Gastroesophageal sphincter (tissue), 3 donors: ENCODE measurements around the gene RNF223.

Source experiments
- CTCF ChIP-seq, 4 experiments: fragments of 200-600 bp in 2 of 4; fragments of 450-650 bp in 2 of 4; sonication (generic) in 1 of 4; IDR thresholded peaks; one replicate each; pipeline ENCODE4 v1.5.1; 2017 to 2019; ENCODE audit warnings: antibody characterized with exemption in 4 of 4, mild to moderate bottlenecking in 2 of 4, moderate library complexity in 2 of 4
- EP300 ChIP-seq: sonication (generic); formaldehyde crosslinking; IDR thresholded peaks from one replicate; pipeline ENCODE4 v1.6.1; 2017; ENCODE audit warnings: antibody characterized with exemption, mild to moderate bottlenecking

- TF ChIP-seq CTCF (IDR thresholded peaks at IDR 0.05) (no peak), EP300 (no peak)
Measured at GRCh38 chr1:1027791-1028190, 46.3 kb downstream of the RNF223 start.
